ENCODE data around the gene PRR23A.
A peak's percentile ranks its signal among the peaks of the same experiment; 100 is the strongest.
"Not testable (repeated sequence)": the region's sequence is repeated elsewhere in the genome, so short reads cannot be mapped to it uniquely, and the experiment has no call there.

Gene PRR23A

GRCh38 chr3:139043554-139044365, 37.7 kb upstream of the PRR23A start:
- Histone ChIP-seq H2BK12ac (ENCODE audit: low read length) (no peak overlapping the region), H3K4ac (ENCODE audit: low read length) (no peak overlapping the region), H3K9me3 (replicated peaks in 1 of 2; ENCODE audit: control insufficient read depth in 2 of 2, insufficient read depth in 1 of 2, low read depth in 1 of 2, low read length in 2 of 2) (peaks cover 0 to 9% of the 10 kb centered on the region in 2 donors), H4K8ac (ENCODE audit: low read depth, low read length) (no peak overlapping the region), H4K91ac (ENCODE audit: low read depth, low read length, poor library complexity) (no peak overlapping the region), H3K4me2 (ENCODE audit: insufficient read depth, low read length, poor library complexity, severe bottlenecking) (no peak overlapping the region), H3K36me3 (replicated peaks in 1 of 2; ENCODE audit: control insufficient read depth in 2 of 2, insufficient read depth in 2 of 2, low read length in 2 of 2) (no peaks in the 10 kb centered on the region), H3K4me1 (ENCODE audit: control insufficient read depth in 2 of 2, insufficient read depth in 1 of 2, low read depth in 1 of 2, low read length in 2 of 2) (no peaks in the 10 kb centered on the region), H2AK5ac (ENCODE audit: low read depth, low read length) (no peak overlapping the region), H2BK15ac (ENCODE audit: low read length) (no peak overlapping the region), H2AFZ (ENCODE audit: low read length) (no peak overlapping the region), H3K79me1 (ENCODE audit: low read depth, low read length) (no peaks in the 10 kb centered on the region), H3K23ac (ENCODE audit: low read depth, low read length, poor library complexity) (no peak overlapping the region), H3K27ac (replicated peaks; ENCODE audit: low read length) (no peak overlapping the region), H3K18ac (ENCODE audit: low read length) (peak overlapping the region; percentile 28), H3K9ac (ENCODE audit: low read depth, low read length, poor library complexity) (no peak overlapping the region), H3K27me3 (ENCODE audit: control insufficient read depth in 3 of 3, insufficient read depth in 3 of 3, low read depth in 1 of 3, low read length in 3 of 3) (no peaks in the 10 kb centered on the region), H3K14ac (ENCODE audit: low read length) (peak overlapping the region; percentile 56), H2BK120ac (ENCODE audit: low read depth, low read length) (no peak overlapping the region), H3K4me3 (ENCODE audit: low read length in 2 of 2) (peak overlapping the region in 1 of 2 donors; percentile 0), H2BK5ac (ENCODE audit: low read length) (no peak overlapping the region)
- WGBS, 2 donors (ENCODE audit: extremely low coverage in 2 of 2, insufficient read length in 2 of 2, insufficient replicate concordance in 1 of 2) = no CpG with 5 or more reads among the region's 50 CpGs
- no peak for DNase-seq (ENCODE audit: low spot score)

GRCh38 chr3:139037478-139037877, 31.4 kb upstream of the PRR23A start:
- no peaks in the 10 kb centered on the region for H3K4me1 ChIP-seq (ENCODE audit: control insufficient read depth in 2 of 2, insufficient read depth in 1 of 2, low read depth in 1 of 2, low read length in 2 of 2)
- no peak overlapping the region for H2BK12ac ChIP-seq (ENCODE audit: low read length)
- H3K23ac ChIP-seq (ENCODE audit: low read depth, low read length, poor library complexity) = no peak overlapping the region
- WGBS, 2 donors (ENCODE audit: extremely low coverage in 2 of 2, insufficient read length in 2 of 2, insufficient replicate concordance in 1 of 2) = no CpG with 5 or more reads among the region's 6 CpGs
- H4K8ac ChIP-seq (ENCODE audit: low read depth, low read length) = no peak overlapping the region
- H3K9ac ChIP-seq (ENCODE audit: low read depth, low read length, poor library complexity) = no peak overlapping the region
- H3K27me3 ChIP-seq (ENCODE audit: control insufficient read depth in 3 of 3, insufficient read depth in 3 of 3, low read depth in 1 of 3, low read length in 3 of 3) = no peaks in the 10 kb centered on the region
- DNase-seq (ENCODE audit: low spot score) = no peak
- H3K4ac ChIP-seq (ENCODE audit: low read length) = no peak overlapping the region
- H2BK120ac ChIP-seq (ENCODE audit: low read depth, low read length) = no peak overlapping the region
- H3K4me3 ChIP-seq (ENCODE audit: low read length in 2 of 2) = no peak overlapping the region
- H4K91ac ChIP-seq (ENCODE audit: low read depth, low read length, poor library complexity) = no peak overlapping the region
- no peaks in the 10 kb centered on the region for H3K79me1 ChIP-seq (ENCODE audit: low read depth, low read length)
- H2AK5ac ChIP-seq (ENCODE audit: low read depth, low read length) = no peak overlapping the region
- H3K14ac ChIP-seq (ENCODE audit: low read length) = no peak overlapping the region
- H3K9me3 ChIP-seq (replicated peaks in 1 of 2; ENCODE audit: control insufficient read depth in 2 of 2, insufficient read depth in 1 of 2, low read depth in 1 of 2, low read length in 2 of 2) = no peaks in the 10 kb centered on the region
- H2BK5ac ChIP-seq (ENCODE audit: low read length) = no peak overlapping the region
- no peak overlapping the region for H3K27ac ChIP-seq (replicated peaks; ENCODE audit: low read length)
- H3K4me2 ChIP-seq (ENCODE audit: insufficient read depth, low read length, poor library complexity, severe bottlenecking) = no peak overlapping the region
- no peaks in the 10 kb centered on the region for H3K36me3 ChIP-seq (replicated peaks in 1 of 2; ENCODE audit: control insufficient read depth in 2 of 2, insufficient read depth in 2 of 2, low read length in 2 of 2)
- H3K18ac ChIP-seq (ENCODE audit: low read length) = no peak overlapping the region
- H2AFZ ChIP-seq (ENCODE audit: low read length) = no peak overlapping the region
- H2BK15ac ChIP-seq (ENCODE audit: low read length) = no peak overlapping the region

- WGBS, 2 donors (ENCODE audit: extremely low coverage in 2 of 2, insufficient read length in 2 of 2, insufficient replicate concordance in 1 of 2) = no CpG with 5 or more reads among the region's 2 CpGs
- Histone ChIP-seq H3K27me3 (ENCODE audit: control insufficient read depth in 3 of 3, insufficient read depth in 3 of 3, low read depth in 1 of 3, low read length in 3 of 3) (no peaks in the 10 kb centered on the region), H3K79me1 (ENCODE audit: low read depth, low read length) (no peaks in the 10 kb centered on the region), H3K4me3 (ENCODE audit: low read length in 2 of 2) (no peak overlapping the region), H3K14ac (ENCODE audit: low read length) (no peak overlapping the region), H3K4me2 (ENCODE audit: insufficient read depth, low read length, poor library complexity, severe bottlenecking) (no peak overlapping the region), H4K8ac (ENCODE audit: low read depth, low read length) (no peak overlapping the region), H3K27ac (replicated peaks; ENCODE audit: low read length) (no peak overlapping the region), H2AK5ac (ENCODE audit: low read depth, low read length) (no peak overlapping the region), H2BK5ac (ENCODE audit: low read length) (no peak overlapping the region), H3K4ac (ENCODE audit: low read length) (no peak overlapping the region), H3K23ac (ENCODE audit: low read depth, low read length, poor library complexity) (no peak overlapping the region), H2BK12ac (ENCODE audit: low read length) (no peak overlapping the region), H3K9ac (ENCODE audit: low read depth, low read length, poor library complexity) (no peak overlapping the region), H4K91ac (ENCODE audit: low read depth, low read length, poor library complexity) (no peak overlapping the region), H2BK120ac (ENCODE audit: low read depth, low read length) (no peak overlapping the region), H3K9me3 (replicated peaks in 1 of 2; ENCODE audit: control insufficient read depth in 2 of 2, insufficient read depth in 1 of 2, low read depth in 1 of 2, low read length in 2 of 2) (no peaks in the 10 kb centered on the region), H3K36me3 (replicated peaks in 1 of 2; ENCODE audit: control insufficient read depth in 2 of 2, insufficient read depth in 2 of 2, low read length in 2 of 2) (no peaks in the 10 kb centered on the region), H2BK15ac (ENCODE audit: low read length) (no peak overlapping the region), H2AFZ (ENCODE audit: low read length) (no peak overlapping the region), H3K18ac (ENCODE audit: low read length) (no peak overlapping the region), H3K4me1 (ENCODE audit: control insufficient read depth in 2 of 2, insufficient read depth in 1 of 2, low read depth in 1 of 2, low read length in 2 of 2) (no peaks in the 10 kb centered on the region)
- DNase-seq (ENCODE audit: low spot score) = no peak
Measured at GRCh38 chr3:139032326-139033002, 26.4 kb upstream of the PRR23A start.

- not testable (repeated sequence) for H3K9ac ChIP-seq (ENCODE audit: low read depth, low read length, poor library complexity); H3K9me3 ChIP-seq (replicated peaks in 1 of 2; ENCODE audit: control insufficient read depth in 2 of 2, insufficient read depth in 1 of 2, low read depth in 1 of 2, low read length in 2 of 2); DNase-seq (ENCODE audit: low spot score); H3K4ac ChIP-seq (ENCODE audit: low read length); H3K27ac ChIP-seq (replicated peaks; ENCODE audit: low read length); H2AFZ ChIP-seq (ENCODE audit: low read length); H3K18ac ChIP-seq (ENCODE audit: low read length); H3K79me1 ChIP-seq (ENCODE audit: low read depth, low read length); H3K4me3 ChIP-seq (ENCODE audit: low read length in 2 of 2); H3K14ac ChIP-seq (ENCODE audit: low read length); H4K8ac ChIP-seq (ENCODE audit: low read depth, low read length); H2BK5ac ChIP-seq (ENCODE audit: low read length); H4K91ac ChIP-seq (ENCODE audit: low read depth, low read length, poor library complexity); H3K4me2 ChIP-seq (ENCODE audit: insufficient read depth, low read length, poor library complexity, severe bottlenecking); H2BK12ac ChIP-seq (ENCODE audit: low read length); H2AK5ac ChIP-seq (ENCODE audit: low read depth, low read length); H3K27me3 ChIP-seq (ENCODE audit: control insufficient read depth in 3 of 3, insufficient read depth in 3 of 3, low read depth in 1 of 3, low read length in 3 of 3); H3K23ac ChIP-seq (ENCODE audit: low read depth, low read length, poor library complexity); H2BK120ac ChIP-seq (ENCODE audit: low read depth, low read length); H3K36me3 ChIP-seq (replicated peaks in 1 of 2; ENCODE audit: control insufficient read depth in 2 of 2, insufficient read depth in 2 of 2, low read length in 2 of 2); H3K4me1 ChIP-seq (ENCODE audit: control insufficient read depth in 2 of 2, insufficient read depth in 1 of 2, low read depth in 1 of 2, low read length in 2 of 2); H2BK15ac ChIP-seq (ENCODE audit: low read length)
Measured at GRCh38 chr3:139030576-139030975, 24.5 kb upstream of the PRR23A start.

All from neuronal stem cell (in vitro differentiated cells).